Heart left ventricle (tissue), 13 donors: ENCODE results near the gene CSRNP2.

Experiments
- POLR2A ChIP-seq, 2 donors: fragments of 450-650 bp; IDR thresholded peaks; one replicate each; pipeline ENCODE4 v1.6.1; 2017; ENCODE audit warnings: antibody characterized with exemption in 2 of 2, mild to moderate bottlenecking in 2 of 2, moderate library complexity in 2 of 2
- TF ChIP-seq, protein P1 (sequence below), 12 donors: fragments of 200-600 bp; sonication (generic) in 4 of 12; IDR thresholded peaks; one replicate each; pipeline versions ENCODE4 v1.5.0 to v1.8.0; 2018 to 2022; ENCODE audit warnings: antibody characterized with exemption in 12 of 12, mild to moderate bottlenecking in 5 of 12
- donor health status: ischemic (EF 13 %, LVEDD 7.1; RV severe dilation, severe dysfunction).
- donor health status: DM: no; HTN: yes; CAD: no.
- donor health status: DM: no; HTN: no; CAD: no.
- donor health status: ischemic (EF 25% LVEDD 6.9; RV normal size, moderate dysfunction).
- donor health status: ischemic (EF 25% LVEDD 5.7; RV mildly dilated, moderate dysfunction).
- donor health status: ischemic (EF 35%, LVEDD 5.7; RV mildly dilated, moderate dysfunction).
- donor health status: nonischemic (EF 11% LVEDD 7.7; RV severe dilation, severe dysfunction).
- donor health status: DM: yes; HTN: yes; CAD: no.
- donor health status: PGD.
- donor health status: ischemic (EF 29% LVEDD 5.4; RV normal size, mild dysfunction).
- donor health status: nonischemic (EF 23%, LVEDD 6.1; RV moderate dilation, normal function).

DNA sequence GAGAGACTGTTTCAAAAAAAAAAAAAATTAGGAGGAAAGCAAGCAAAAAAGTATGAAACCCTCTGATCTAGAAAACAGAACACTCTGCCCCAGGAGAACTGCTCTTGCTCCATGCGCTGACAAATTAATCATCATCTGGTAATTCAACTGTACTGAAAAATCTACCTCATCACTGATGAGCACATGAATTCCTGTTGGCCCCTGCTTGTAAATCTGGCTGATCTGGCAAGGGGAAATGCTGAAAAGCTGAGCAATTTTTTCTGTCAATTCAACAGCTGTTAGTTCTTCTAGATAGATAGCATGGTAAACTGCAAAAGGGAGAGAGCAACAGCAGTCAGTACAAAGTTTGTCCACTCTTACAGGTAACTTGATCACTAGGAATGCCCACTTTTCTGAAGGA, 15.2 kb upstream of the CSRNP2 start:
- TF ChIP-seq POLR2A (IDR thresholded peaks at IDR 0.05), result no peak
- TF ChIP-seq, protein P1, sequence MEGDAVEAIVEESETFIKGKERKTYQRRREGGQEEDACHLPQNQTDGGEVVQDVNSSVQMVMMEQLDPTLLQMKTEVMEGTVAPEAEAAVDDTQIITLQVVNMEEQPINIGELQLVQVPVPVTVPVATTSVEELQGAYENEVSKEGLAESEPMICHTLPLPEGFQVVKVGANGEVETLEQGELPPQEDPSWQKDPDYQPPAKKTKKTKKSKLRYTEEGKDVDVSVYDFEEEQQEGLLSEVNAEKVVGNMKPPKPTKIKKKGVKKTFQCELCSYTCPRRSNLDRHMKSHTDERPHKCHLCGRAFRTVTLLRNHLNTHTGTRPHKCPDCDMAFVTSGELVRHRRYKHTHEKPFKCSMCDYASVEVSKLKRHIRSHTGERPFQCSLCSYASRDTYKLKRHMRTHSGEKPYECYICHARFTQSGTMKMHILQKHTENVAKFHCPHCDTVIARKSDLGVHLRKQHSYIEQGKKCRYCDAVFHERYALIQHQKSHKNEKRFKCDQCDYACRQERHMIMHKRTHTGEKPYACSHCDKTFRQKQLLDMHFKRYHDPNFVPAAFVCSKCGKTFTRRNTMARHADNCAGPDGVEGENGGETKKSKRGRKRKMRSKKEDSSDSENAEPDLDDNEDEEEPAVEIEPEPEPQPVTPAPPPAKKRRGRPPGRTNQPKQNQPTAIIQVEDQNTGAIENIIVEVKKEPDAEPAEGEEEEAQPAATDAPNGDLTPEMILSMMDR (IDR thresholded peaks at IDR 0.05), result no peak
